Tibial nerve (tissue), 4 donors: ENCODE data around the gene TFPI2. TPM values are rescaled to one million over a fixed set of nuclear protein-coding genes. Genes with fewer than 3 reads are reported as not detected.
A peak's percentile ranks its signal among the peaks of the same experiment; 100 is the strongest.

Experiments
- DNase-seq, 2 donors: peaks; one replicate each; pipeline ENCODE4 v3.0.0-alpha.2; 2019; ENCODE audit warnings: low spot score in 2 of 2
- H3K27ac ChIP-seq, 4 donors: fragments of 200-600 bp; sonication (generic) in 3 of 4; one replicate each; pipeline ENCODE4 v1.5.1; 2017 to 2019; ENCODE audit warnings: mild to moderate bottlenecking in 1 of 4
- H3K27me3 ChIP-seq, 2 donors: fragments of 200-600 bp; sonication (generic) in 1 of 2; one replicate each; pipeline versions ENCODE4 v1.5.1 to v1.6.0; 2017 to 2019
- H3K36me3 ChIP-seq, 3 donors: fragments of 200-600 bp; sonication (generic); one replicate each; pipeline ENCODE4 v1.5.1; 2018 to 2019
- H3K4me1 ChIP-seq, 4 donors: fragments of 200-600 bp; sonication (generic) in 3 of 4; one replicate each; pipeline ENCODE4 v1.5.1; 2017 to 2019
- H3K4me3 ChIP-seq, 4 donors: fragments of 200-600 bp; sonication (generic) in 3 of 4; one replicate each; pipeline ENCODE4 v1.5.1; 2017 to 2019; ENCODE audit warnings: mild to moderate bottlenecking in 1 of 4, moderate library complexity in 1 of 4
- H3K9me3 ChIP-seq, 4 donors: fragments of 200-600 bp; sonication (generic) in 3 of 4; one replicate each; pipeline ENCODE4 v1.5.1; 2017 to 2019
- EP300 ChIP-seq, 2 donors: sonication (generic); formaldehyde crosslinking; IDR thresholded peaks; one replicate each; pipeline ENCODE4 v1.6.1; 2017; ENCODE audit warnings: antibody characterized with exemption in 2 of 2, mild to moderate bottlenecking in 1 of 2
- POLR2A ChIP-seq, 2 donors: fragments of 450-650 bp; IDR thresholded peaks; one replicate each; pipeline ENCODE4 v1.6.1; 2017; ENCODE audit warnings: antibody characterized with exemption in 2 of 2, mild to moderate bottlenecking in 2 of 2, moderate library complexity in 2 of 2
- WGBS, 2 donors: methylation state at CpG; one replicate each; pipeline ENCODE4 v1.1.5; 2018; 5-methylcytosine and 5-hydroxymethylcytosine counted together
- total RNA-seq, 4 donors: library from RNA; depleted of rRNA; stranded (reverse); fragments of >200 nt; gene quantifications; one replicate each; pipeline ENCODE4 v1.1.0, GENCODE V29; 2016
- TF ChIP-seq, protein P1 (sequence below), 5 experiments: fragments of 200-600 bp in 3 of 5; fragments of 450-650 bp in 2 of 5; sonication (generic) in 3 of 5; IDR thresholded peaks; one replicate each; pipeline ENCODE4 v1.5.1; 2016 to 2019; ENCODE audit warnings: antibody characterized with exemption in 5 of 5, mild to moderate bottlenecking in 3 of 5, moderate library complexity in 2 of 5

The TFPI2 gene
- total RNA-seq, result 1 to 10 TPM in 2 of 4 donors, under 1 TPM in 1, not detected in 1; 0.44 to 4.0 (median 1.8) TPM

GRCh38 chr7:93890464-93891068, at the start of gene TFPI2:
TSS of gene TFPI2 (minus strand) at chr7:93890753. CDS start at chr7:93890678, 75 bp downstream.
- DNase-seq, result no peak
- peaks cover 0 to 12% of the 10 kb centered on the region in 2 donors for H3K27me3 ChIP-seq

GRCh38 chr7:93938293-93938692, 47.7 kb upstream of the TFPI2 start:
- H3K27me3 ChIP-seq, result no peaks in the 10 kb centered on the region
- no peak overlapping the region for H3K27ac ChIP-seq
- no peak overlapping the region for H3K4me3 ChIP-seq
- no peak for DNase-seq
- no peak for TF ChIP-seq POLR2A (IDR thresholded peaks at IDR 0.05)
- TF ChIP-seq, protein P1, sequence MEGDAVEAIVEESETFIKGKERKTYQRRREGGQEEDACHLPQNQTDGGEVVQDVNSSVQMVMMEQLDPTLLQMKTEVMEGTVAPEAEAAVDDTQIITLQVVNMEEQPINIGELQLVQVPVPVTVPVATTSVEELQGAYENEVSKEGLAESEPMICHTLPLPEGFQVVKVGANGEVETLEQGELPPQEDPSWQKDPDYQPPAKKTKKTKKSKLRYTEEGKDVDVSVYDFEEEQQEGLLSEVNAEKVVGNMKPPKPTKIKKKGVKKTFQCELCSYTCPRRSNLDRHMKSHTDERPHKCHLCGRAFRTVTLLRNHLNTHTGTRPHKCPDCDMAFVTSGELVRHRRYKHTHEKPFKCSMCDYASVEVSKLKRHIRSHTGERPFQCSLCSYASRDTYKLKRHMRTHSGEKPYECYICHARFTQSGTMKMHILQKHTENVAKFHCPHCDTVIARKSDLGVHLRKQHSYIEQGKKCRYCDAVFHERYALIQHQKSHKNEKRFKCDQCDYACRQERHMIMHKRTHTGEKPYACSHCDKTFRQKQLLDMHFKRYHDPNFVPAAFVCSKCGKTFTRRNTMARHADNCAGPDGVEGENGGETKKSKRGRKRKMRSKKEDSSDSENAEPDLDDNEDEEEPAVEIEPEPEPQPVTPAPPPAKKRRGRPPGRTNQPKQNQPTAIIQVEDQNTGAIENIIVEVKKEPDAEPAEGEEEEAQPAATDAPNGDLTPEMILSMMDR (IDR thresholded peaks at IDR 0.05), result no peak
- TF ChIP-seq EP300 (IDR thresholded peaks at IDR 0.05), result no peak
- peaks cover 0 to 4% (median 0%) of the 10 kb centered on the region in 4 donors for H3K4me1 ChIP-seq
- no peaks in the 10 kb centered on the region for H3K9me3 ChIP-seq
- no peaks in the 10 kb centered on the region for H3K36me3 ChIP-seq

More at GRCh38 chr7:93890464-93891068, at the start of gene TFPI2:
- Histone ChIP-seq H3K4me1 (peaks cover 0 to 25% (median 2%) of the 10 kb centered on the region in 4 donors), H3K27ac (no peak within 1 kb of the TSS), H3K9me3 (no peaks in the 10 kb centered on the region), H3K36me3 (no peaks in the 10 kb centered on the region), H3K4me3 (peak within 1 kb of the TSS; percentile 26 to 77 (median 52))
- no peak for TF ChIP-seq EP300 (IDR thresholded peaks at IDR 0.05)
- TF ChIP-seq, protein P1 (IDR thresholded peaks at IDR 0.05), result peak in 1 of 5 experiments; percentile 6
- no peak for TF ChIP-seq POLR2A (IDR thresholded peaks at IDR 0.05)
- WGBS, 2 donors, result 1% methylated on average over 36 to 49 of the region's 49 CpGs

- Histone ChIP-seq H3K36me3 (no peaks in the 10 kb centered on the region), H3K4me3 (no peak overlapping the region), H3K4me1 (peaks cover 0 to 4% (median 0%) of the 10 kb centered on the region in 4 donors), H3K9me3 (no peaks in the 10 kb centered on the region), H3K27me3 (no peaks in the 10 kb centered on the region), H3K27ac (no peak overlapping the region)
- TF ChIP-seq, protein P1 (IDR thresholded peaks at IDR 0.05), result no peak
- TF ChIP-seq EP300 (IDR thresholded peaks at IDR 0.05), result no peak
- TF ChIP-seq POLR2A (IDR thresholded peaks at IDR 0.05), result no peak
- 80 to 82% methylated on average over 1 of the region's 1 CpG for WGBS, 2 donors
- DNase-seq, result no peak
Measured at GRCh38 chr7:93937818-93938217, 47.3 kb upstream of the TFPI2 start.

GRCh38 chr7:93935102-93935501, 44.5 kb upstream of the TFPI2 start:
- H3K27me3 ChIP-seq, result no peaks in the 10 kb centered on the region
- no peak overlapping the region for H3K4me3 ChIP-seq
- no peaks in the 10 kb centered on the region for H3K9me3 ChIP-seq
- H3K36me3 ChIP-seq, result no peaks in the 10 kb centered on the region
- DNase-seq, result no peak
- TF ChIP-seq, protein P1 (IDR thresholded peaks at IDR 0.05), result no peak
- TF ChIP-seq POLR2A (IDR thresholded peaks at IDR 0.05) (no peak), EP300 (IDR thresholded peaks at IDR 0.05) (no peak)
- WGBS, 2 donors, result 63 to 76% methylated on average over 2 of the region's 2 CpGs
- H3K4me1 ChIP-seq, result peaks cover 0 to 4% (median 0%) of the 10 kb centered on the region in 4 donors
- no peak overlapping the region for H3K27ac ChIP-seq

GRCh38 chr7:93933156-93933555, 42.6 kb upstream of the TFPI2 start:
- H3K36me3 ChIP-seq, result no peaks in the 10 kb centered on the region
- no peaks in the 10 kb centered on the region for H3K27me3 ChIP-seq
- no peak overlapping the region for H3K27ac ChIP-seq
- H3K9me3 ChIP-seq, result no peaks in the 10 kb centered on the region
- WGBS, 2 donors, result 84 to 86% methylated on average over 3 of the region's 3 CpGs
- TF ChIP-seq, protein P1 (IDR thresholded peaks at IDR 0.05), result no peak
- no peak for TF ChIP-seq POLR2A (IDR thresholded peaks at IDR 0.05)
- no peak for TF ChIP-seq EP300 (IDR thresholded peaks at IDR 0.05)
- no peak overlapping the region for H3K4me3 ChIP-seq
- no peak for DNase-seq
- H3K4me1 ChIP-seq, result peaks cover 0 to 4% (median 0%) of the 10 kb centered on the region in 4 donors
